Neural crest cell (in vitro differentiated cells): Measurements from ENCODE around the gene RUFY3. TPM values are rescaled to one million over a fixed set of nuclear protein-coding genes. Genes with fewer than 3 reads are reported as not detected.
"Not testable (repeated sequence)": the region's sequence is repeated elsewhere in the genome, so short reads cannot be mapped to it uniquely, and the experiment has no call there.

Source experiments
- DNase-seq: peaks from one replicate; pipeline ENCODE4 v3.0.0; 2021; ENCODE audit warnings: low read depth, mixed read lengths, low spot score
- H3K27ac Mint-ChIP-seq: one replicate; pipeline ENCODE4 v1.8.0; 2021; ENCODE audit warnings: mild to moderate bottlenecking, mixed read lengths; ENCODE audit not compliant: unreplicated experiment
- H3K27me3 Mint-ChIP-seq: 2 replicates; pipeline ENCODE4 v1.8.0; 2021; ENCODE audit warnings: low read depth, mild to moderate bottlenecking, mixed read lengths
- H3K36me3 Mint-ChIP-seq: 2 replicates; pipeline ENCODE4 v1.8.0; 2021; ENCODE audit warnings: low read depth, mild to moderate bottlenecking, mixed read lengths
- H3K4me1 Mint-ChIP-seq: 2 replicates; pipeline ENCODE4 v1.8.0; 2021; ENCODE audit warnings: mixed read lengths
- H3K4me3 Mint-ChIP-seq: one replicate; pipeline ENCODE4 v1.8.0; 2021; ENCODE audit warnings: mild to moderate bottlenecking, mixed read lengths
- H3K9me3 Mint-ChIP-seq: 2 replicates; pipeline ENCODE4 v1.8.0; 2021; ENCODE audit warnings: mixed read lengths
- CTCF ChIP-seq: fragments of 200-600 bp; sonication (generic); conservative IDR thresholded peaks from 2 replicates; pipeline ENCODE4 v1.5.0; 2021; ENCODE audit warnings: antibody characterized with exemption, mild to moderate bottlenecking
- total RNA-seq: library from RNA; stranded (reverse); gene quantifications from 2 replicates; pipeline ENCODE4 v1.2.1, GENCODE V29; 2021

The RUFY3 gene
- total RNA-seq, 1 donor from 2014 or later = 98.8 TPM

GRCh38 chr4:70680934-70681333, 40.8 kb upstream of the RUFY3 start:
- no peaks in the 10 kb centered on the region for H3K36me3 Mint-ChIP-seq
- H3K4me1 Mint-ChIP-seq = no peaks in the 10 kb centered on the region

GRCh38 chr4:70681704-70682103, 40.1 kb upstream of the RUFY3 start:
- Mint-ChIP-seq H3K27me3 (peaks cover 3% of the 10 kb centered on the region), H3K4me3 (no peak overlapping the region), H3K27ac (no peak overlapping the region), H3K9me3 (no peaks in the 10 kb centered on the region), H3K4me1 (no peaks in the 10 kb centered on the region), H3K36me3 (no peaks in the 10 kb centered on the region)
- no peak for TF ChIP-seq CTCF
- no peak for DNase-seq

More at GRCh38 chr4:70680934-70681333, 40.8 kb upstream of the RUFY3 start:
- no peak for TF ChIP-seq CTCF
- no peak for DNase-seq
- no peaks in the 10 kb centered on the region for H3K9me3 Mint-ChIP-seq
- no peak overlapping the region for H3K27ac Mint-ChIP-seq
- no peak overlapping the region for H3K4me3 Mint-ChIP-seq
- H3K27me3 Mint-ChIP-seq = peaks cover 3% of the 10 kb centered on the region

- H3K27me3 Mint-ChIP-seq, H3K27ac Mint-ChIP-seq, DNase-seq, H3K4me3 Mint-ChIP-seq, H3K4me1 Mint-ChIP-seq, H3K9me3 Mint-ChIP-seq, H3K36me3 Mint-ChIP-seq: not testable (repeated sequence)
Observed at GRCh38 chr4:70682142-70682541, 39.6 kb upstream of the RUFY3 start.

GRCh38 chr4:70687392-70687791, 34.4 kb upstream of the RUFY3 start:
- no peak for TF ChIP-seq CTCF
- H3K9me3 Mint-ChIP-seq = no peaks in the 10 kb centered on the region
- peaks cover 4% of the 10 kb centered on the region for H3K36me3 Mint-ChIP-seq
- no peak for DNase-seq
- H3K27me3 Mint-ChIP-seq = no peaks in the 10 kb centered on the region
- peak overlapping the region; percentile 98 for H3K27ac Mint-ChIP-seq
- peak overlapping the region; percentile 95 for H3K4me3 Mint-ChIP-seq
- H3K4me1 Mint-ChIP-seq = peaks cover 37% of the 10 kb centered on the region

GRCh38 chr4:70687821-70688794, 33.7 kb upstream of the RUFY3 start, which contains the start of gene UTP3:
Gene UTP3, plus strand, starts transcription at chr4:70688532. Its CDS starts 146 bp downstream, at chr4:70688678.
- Mint-ChIP-seq H3K9me3 (no peaks in the 10 kb centered on the region), H3K4me3 (peak within 1 kb of the TSS; percentile 95), H3K36me3 (peaks cover 4% of the 10 kb centered on the region)

More at GRCh38 chr4:70687821-70688794, 33.7 kb upstream of the RUFY3 start, which contains the start of gene UTP3:
- Mint-ChIP-seq H3K27me3 (no peaks in the 10 kb centered on the region), H3K4me1 (peaks cover 37% of the 10 kb centered on the region), H3K27ac (peak within 1 kb of the TSS; percentile 98)
- peak; percentile 98 for TF ChIP-seq CTCF
- peak; percentile 94 for DNase-seq
